HL-60 (cell line): Measurements from ENCODE around the gene ELOA.

Experiments used
- GABPA ChIP-seq: IDR thresholded peaks from 2 replicates; pipeline ENCODE4 v1.6.1; 2012; ENCODE audit warnings: low read depth
- POLR2AphosphoS5 ChIP-seq: IDR thresholded peaks from 2 replicates; pipeline ENCODE4 v1.6.1; 2012; ENCODE audit warnings: low read depth
- SPI1 ChIP-seq: IDR thresholded peaks from 2 replicates; pipeline ENCODE4 v1.6.1; 2012; ENCODE audit warnings: low read depth, mild to moderate bottlenecking, borderline replicate concordance
- TF ChIP-seq, protein P1 (sequence below): IDR thresholded peaks from one replicate; pipeline ENCODE4 v1.5.1; 2011; ENCODE audit warnings: low read length, control low read depth, inconsistent platforms; ENCODE audit not compliant: insufficient read depth
- TF ChIP-seq, protein P2 (sequence below): IDR thresholded peaks from 2 replicates; pipeline ENCODE4 v1.6.1; 2012; ENCODE audit warnings: low read depth; ENCODE audit not compliant: insufficient replicate concordance

DNA sequence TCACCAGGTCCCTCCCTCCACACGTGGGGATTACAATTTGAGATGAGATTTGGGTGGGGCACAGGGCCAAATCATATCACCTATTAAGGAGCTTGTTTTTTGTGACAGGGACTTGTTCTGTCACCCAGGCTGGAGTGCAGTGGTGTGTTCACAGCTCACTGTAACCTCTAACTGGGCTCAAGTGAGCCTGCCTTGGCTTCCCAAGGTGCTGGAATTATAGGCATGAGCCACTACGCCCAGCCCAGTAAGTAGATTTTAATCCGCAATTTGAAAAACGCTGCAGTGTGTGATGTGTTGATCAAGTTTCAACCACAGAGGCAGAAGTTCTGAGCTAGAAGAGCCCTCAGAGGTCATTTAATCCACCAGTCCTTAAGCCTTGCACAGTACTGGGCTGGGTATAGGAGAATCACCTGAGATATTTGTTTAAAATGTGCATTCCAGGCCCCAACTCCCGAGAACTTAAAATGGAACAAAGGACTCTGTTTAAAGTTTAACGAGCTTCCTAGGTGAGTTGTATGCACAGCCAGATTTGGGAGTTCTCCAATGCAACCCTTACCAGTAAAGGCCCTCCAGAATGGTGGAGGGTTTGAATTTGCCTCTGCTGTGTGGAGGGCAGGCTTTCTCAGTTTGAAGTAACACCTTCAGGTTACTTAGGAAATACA, 38.3 kb upstream of the ELOA start:
- TF ChIP-seq, protein P1, sequence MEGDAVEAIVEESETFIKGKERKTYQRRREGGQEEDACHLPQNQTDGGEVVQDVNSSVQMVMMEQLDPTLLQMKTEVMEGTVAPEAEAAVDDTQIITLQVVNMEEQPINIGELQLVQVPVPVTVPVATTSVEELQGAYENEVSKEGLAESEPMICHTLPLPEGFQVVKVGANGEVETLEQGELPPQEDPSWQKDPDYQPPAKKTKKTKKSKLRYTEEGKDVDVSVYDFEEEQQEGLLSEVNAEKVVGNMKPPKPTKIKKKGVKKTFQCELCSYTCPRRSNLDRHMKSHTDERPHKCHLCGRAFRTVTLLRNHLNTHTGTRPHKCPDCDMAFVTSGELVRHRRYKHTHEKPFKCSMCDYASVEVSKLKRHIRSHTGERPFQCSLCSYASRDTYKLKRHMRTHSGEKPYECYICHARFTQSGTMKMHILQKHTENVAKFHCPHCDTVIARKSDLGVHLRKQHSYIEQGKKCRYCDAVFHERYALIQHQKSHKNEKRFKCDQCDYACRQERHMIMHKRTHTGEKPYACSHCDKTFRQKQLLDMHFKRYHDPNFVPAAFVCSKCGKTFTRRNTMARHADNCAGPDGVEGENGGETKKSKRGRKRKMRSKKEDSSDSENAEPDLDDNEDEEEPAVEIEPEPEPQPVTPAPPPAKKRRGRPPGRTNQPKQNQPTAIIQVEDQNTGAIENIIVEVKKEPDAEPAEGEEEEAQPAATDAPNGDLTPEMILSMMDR = no peak
- TF ChIP-seq SPI1 (no peak), GABPA (no peak), POLR2AphosphoS5 (no peak)
- TF ChIP-seq, protein P2, sequence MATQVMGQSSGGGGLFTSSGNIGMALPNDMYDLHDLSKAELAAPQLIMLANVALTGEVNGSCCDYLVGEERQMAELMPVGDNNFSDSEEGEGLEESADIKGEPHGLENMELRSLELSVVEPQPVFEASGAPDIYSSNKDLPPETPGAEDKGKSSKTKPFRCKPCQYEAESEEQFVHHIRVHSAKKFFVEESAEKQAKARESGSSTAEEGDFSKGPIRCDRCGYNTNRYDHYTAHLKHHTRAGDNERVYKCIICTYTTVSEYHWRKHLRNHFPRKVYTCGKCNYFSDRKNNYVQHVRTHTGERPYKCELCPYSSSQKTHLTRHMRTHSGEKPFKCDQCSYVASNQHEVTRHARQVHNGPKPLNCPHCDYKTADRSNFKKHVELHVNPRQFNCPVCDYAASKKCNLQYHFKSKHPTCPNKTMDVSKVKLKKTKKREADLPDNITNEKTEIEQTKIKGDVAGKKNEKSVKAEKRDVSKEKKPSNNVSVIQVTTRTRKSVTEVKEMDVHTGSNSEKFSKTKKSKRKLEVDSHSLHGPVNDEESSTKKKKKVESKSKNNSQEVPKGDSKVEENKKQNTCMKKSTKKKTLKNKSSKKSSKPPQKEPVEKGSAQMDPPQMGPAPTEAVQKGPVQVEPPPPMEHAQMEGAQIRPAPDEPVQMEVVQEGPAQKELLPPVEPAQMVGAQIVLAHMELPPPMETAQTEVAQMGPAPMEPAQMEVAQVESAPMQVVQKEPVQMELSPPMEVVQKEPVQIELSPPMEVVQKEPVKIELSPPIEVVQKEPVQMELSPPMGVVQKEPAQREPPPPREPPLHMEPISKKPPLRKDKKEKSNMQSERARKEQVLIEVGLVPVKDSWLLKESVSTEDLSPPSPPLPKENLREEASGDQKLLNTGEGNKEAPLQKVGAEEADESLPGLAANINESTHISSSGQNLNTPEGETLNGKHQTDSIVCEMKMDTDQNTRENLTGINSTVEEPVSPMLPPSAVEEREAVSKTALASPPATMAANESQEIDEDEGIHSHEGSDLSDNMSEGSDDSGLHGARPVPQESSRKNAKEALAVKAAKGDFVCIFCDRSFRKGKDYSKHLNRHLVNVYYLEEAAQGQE = no peak
